GM12872 (cell line): ENCODE measurements around the gene AGRP.

Source experiments
- TF ChIP-seq, protein P1 (sequence below): IDR thresholded peaks from 3 replicates; pipeline ENCODE4 v1.5.1; 2011; ENCODE audit warnings: low read depth, mild to moderate bottlenecking, low read length, moderate library complexity; ENCODE audit not compliant: insufficient read depth

The AGRP gene

GRCh38 chr16:67438098-67438791 lies 45.1 kb downstream of the AGRP start:
- TF ChIP-seq, protein P1, sequence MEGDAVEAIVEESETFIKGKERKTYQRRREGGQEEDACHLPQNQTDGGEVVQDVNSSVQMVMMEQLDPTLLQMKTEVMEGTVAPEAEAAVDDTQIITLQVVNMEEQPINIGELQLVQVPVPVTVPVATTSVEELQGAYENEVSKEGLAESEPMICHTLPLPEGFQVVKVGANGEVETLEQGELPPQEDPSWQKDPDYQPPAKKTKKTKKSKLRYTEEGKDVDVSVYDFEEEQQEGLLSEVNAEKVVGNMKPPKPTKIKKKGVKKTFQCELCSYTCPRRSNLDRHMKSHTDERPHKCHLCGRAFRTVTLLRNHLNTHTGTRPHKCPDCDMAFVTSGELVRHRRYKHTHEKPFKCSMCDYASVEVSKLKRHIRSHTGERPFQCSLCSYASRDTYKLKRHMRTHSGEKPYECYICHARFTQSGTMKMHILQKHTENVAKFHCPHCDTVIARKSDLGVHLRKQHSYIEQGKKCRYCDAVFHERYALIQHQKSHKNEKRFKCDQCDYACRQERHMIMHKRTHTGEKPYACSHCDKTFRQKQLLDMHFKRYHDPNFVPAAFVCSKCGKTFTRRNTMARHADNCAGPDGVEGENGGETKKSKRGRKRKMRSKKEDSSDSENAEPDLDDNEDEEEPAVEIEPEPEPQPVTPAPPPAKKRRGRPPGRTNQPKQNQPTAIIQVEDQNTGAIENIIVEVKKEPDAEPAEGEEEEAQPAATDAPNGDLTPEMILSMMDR: no peak

- TF ChIP-seq, protein P1: no peak
These were observed 45.8 kb downstream of the AGRP start for GRCh38 chr16:67437513-67437912.

- TF ChIP-seq, protein P1: no peak
These were observed 46.6 kb downstream of the AGRP start for GRCh38 chr16:67436640-67437193.

GRCh38 chr16:67435758-67436164 lies 47.6 kb downstream of the AGRP start:
- TF ChIP-seq, protein P1: no peak

- TF ChIP-seq, protein P1: no peak
These were observed 50.1 kb downstream of the AGRP start for GRCh38 chr16:67433131-67433719.
